ENCODE data around the gene RTN4R. TPM values are rescaled to one million over a fixed set of nuclear protein-coding genes. Genes with fewer than 3 reads are reported as not detected.

The RTN4R gene
- total RNA-seq, 1 donor from 2014 or later = 4.4 TPM

DNA sequence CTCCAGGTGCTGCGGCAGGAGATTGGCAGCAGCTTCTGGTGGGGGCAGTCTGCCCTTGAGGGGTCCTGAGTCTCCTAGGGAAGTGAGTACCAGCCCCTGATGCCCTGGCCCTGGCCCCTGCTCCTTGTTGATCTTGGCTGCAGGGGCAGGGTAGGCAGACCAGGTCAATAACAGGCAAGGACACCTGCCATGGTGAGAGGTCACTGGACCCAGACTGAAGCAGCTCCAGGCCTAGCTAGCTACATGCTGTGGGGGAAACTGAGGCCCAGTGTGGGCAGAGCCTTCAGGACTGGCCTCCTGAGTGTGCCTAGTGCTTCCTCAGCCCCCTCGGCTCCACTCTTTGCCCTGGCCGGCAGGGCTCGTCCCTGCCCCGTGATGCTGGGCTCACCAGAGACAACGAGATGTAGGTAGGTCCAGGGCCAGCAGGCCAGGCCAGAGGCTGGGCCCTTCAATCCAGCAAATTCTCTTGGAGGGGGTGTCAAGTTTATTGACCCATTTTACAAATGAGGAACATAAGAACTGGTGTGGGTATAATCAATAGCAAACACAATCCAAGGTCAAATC lies 20.4 kb downstream of the RTN4R start:
- no peak for DNase-seq (ENCODE audit: low spot score)
- intact Hi-C loops (cut with DNase I) = no loop called here
- no peak for ATAC-seq

DNA sequence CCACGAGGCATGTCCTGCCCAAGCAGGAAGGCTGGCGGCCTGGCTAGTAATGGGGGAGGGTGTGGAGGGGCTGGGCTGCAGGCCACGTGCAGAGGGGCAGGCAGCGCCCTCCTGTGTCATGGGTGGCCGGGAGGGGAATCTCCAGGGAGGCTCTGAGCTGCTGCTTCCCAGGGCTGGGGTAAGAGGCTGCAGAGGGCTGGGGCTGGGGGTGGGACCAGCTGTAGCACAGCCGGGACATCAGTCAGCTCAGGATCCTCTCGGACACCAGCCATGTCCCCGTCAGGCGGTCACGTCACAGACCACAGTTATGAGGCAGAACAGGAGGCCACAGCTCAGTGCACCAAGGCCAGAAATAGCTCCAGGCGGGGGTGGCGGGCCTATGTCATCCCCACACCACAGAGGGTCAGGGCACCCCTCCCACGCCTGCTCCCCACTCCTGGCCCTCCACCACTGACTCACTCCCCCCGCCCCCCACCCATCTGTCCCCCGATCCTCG lies 21.1 kb downstream of the RTN4R start:
- no peak for DNase-seq (ENCODE audit: low spot score)
- intact Hi-C loops (cut with DNase I) = no loop called here
- ATAC-seq = no peak

DNA sequence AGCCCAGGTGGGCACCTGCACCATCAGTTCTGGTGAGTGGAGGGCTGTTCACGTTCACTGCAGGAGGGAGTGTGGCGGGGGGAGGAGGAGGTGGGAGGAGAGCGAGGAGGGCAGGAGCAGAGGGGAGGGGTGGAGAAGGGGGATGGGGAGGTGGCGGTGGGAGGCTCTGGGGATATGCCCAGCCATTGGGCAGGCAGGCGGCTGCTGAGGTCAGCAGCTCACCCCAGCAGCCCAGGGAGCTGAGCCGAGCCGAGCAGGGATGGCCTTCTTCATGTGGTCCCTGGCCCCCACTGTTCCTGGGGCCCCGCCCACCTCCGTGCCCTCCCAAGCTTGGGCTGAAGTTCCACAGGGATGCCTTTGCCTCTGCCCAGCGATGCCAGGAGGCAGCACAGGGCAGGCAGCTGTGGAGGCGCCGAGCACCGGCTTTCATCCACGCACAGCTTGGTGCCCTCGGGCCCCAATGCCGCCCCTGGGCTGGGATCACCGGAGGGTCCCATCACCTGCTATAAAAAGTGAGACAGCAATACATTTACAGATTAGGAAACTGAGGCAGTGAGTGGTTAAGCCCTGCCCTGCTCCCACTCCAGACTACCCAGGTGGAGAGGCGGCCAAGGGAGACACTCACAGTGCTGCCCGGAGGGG lies 21.6 kb downstream of the RTN4R start:
- DNase-seq (ENCODE audit: low spot score) = no peak
- intact Hi-C loops (cut with DNase I) = no loop called here
- ATAC-seq = no peak

DNA sequence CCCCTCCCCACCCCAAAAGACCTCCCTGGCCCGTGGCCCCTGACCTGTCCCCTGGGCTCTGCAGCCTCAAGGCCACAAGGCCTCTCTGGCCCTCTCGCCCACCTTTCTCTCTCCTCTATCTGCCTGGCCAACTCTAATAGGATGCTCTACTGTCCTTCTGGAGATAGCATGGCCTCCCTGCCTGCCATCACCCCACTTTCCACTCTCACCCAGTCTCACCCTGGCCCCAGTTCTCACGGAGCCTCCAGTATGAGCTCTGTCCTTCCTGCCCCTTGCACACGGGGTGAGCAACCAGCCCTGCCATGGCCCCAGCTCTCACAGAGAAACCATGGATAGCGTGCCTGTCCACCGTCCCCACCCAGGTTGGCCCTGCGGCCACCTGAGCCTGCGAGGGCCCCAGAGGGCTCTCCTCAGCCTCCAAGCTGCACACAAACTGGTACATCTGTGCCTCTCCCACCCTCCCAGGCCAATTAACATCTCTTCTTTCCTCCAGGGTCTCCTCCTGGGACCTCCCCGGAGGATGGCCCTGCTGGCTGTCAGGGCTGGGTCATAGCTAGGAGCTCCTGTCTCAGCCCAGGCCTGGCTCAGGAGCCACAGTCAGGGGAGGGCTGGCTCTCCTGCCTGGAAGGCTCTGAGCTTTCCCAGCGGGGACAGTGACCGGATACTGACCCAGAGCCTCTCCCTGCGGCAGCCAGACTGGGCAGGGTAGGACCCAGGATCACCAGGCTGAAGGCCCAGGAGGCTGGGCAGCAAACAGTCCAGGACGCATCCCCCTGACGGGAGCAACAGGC lies 22.3 kb downstream of the RTN4R start:
- ATAC-seq (no peak), DNase-seq (ENCODE audit: low spot score) (no peak)
- intact Hi-C loops (cut with DNase I) = no loop called here

DNA sequence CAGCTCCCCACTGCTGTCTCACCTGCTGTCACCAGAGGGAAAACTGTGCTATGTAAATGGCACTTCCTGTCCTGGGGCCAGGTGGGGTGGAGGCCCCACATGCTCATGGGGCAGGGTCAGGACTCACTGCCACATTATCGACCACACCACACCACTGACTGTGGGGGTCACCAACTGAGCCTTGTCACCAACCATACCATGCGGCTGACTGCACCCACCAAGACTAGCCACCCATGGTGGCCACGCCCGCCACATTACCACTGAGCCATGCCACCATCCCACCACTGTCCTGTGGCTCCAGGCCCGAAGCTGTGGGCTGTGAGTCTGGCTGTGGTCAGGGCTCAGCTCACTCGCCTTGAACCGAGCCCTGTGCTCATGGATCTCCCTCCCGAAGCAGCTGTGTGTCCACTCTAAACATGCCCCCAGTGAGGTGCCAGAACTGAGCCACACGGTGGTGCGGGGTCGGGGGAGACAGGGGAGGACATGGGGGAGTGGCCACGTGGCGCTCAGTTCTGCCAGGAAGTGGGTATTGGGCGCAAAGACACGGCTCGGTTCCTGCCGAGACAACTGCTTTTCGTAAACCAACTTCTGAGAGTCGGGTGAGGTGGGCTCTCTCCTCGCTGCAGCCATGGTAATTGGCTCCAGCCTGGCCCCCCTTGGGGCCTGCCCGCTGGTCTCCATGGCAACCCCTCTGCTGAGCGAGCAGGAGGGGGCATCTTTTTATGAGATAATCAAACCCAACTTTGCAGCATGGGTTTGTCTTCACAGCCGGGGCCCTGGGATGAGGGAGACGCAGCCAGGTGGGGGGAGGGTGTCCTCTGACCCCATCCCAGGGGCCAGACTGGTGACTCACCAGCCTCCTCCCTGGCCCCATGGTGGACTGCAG lies 23.2 kb downstream of the RTN4R start:
- ATAC-seq (no peak), DNase-seq (ENCODE audit: low spot score) (no peak)
- intact Hi-C loops (cut with DNase I) = no loop called here

DNA sequence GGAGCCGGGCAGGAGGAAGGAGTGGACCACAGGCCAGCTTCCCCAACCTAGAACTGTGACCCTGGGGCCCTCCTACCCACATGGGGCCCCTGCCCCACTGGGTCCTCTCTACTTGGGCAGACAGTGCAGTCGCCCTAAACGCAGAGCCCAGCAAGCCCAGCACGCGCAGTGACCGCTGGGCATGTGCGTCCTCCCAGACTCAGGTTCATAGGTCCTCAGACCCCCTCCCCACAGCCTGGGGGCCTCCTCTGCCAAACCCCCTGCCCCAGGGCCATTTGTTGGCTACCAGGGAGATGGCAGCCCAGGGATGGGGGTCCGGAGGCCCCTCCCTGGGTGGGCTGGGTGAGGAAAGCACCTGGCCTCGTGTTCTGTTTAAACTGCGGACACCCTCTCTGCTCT lies 23.9 kb downstream of the RTN4R start:
- intact Hi-C loops (cut with DNase I) = no loop called here

DNA sequence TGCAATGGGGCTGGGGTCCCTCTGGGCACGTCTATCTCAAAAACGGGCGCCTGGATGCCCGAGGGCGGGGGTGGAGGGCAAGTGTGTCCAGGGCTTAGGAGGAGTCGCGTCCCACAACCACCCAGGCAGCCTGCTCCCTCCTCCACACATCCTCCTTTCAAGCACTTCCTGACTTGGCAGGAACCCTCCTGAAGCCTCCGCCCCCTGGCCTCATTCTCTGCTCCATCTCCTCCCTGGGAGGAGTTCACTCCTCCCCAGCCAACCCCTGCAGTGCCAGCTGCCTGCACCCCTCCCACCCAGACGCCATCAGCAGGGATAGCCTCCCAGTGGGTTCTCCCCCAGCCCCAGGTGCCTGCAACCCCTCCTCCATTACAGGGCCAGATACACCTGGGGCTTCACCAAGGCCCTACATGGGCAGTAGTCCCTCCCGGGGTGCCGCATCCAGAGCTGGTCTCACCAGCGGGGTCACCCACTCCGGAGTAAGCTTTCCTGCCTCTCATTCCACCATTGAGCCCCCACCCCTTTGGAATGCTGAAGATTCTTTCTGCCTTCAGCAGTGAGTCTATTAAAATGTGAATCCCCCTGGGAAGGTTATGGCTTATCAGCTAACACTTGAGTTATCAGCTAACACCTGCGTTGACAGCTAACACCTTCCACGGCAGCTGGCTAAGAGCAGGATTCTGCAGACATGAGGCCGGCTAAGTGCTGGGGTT lies 24.4 kb downstream of the RTN4R start:
- DNase-seq (ENCODE audit: low spot score) = no peak

More for the DNA sequence above, 23.9 kb downstream of the RTN4R start:
- ATAC-seq = no peak
- DNase-seq (ENCODE audit: low spot score) = no peak

DNA sequence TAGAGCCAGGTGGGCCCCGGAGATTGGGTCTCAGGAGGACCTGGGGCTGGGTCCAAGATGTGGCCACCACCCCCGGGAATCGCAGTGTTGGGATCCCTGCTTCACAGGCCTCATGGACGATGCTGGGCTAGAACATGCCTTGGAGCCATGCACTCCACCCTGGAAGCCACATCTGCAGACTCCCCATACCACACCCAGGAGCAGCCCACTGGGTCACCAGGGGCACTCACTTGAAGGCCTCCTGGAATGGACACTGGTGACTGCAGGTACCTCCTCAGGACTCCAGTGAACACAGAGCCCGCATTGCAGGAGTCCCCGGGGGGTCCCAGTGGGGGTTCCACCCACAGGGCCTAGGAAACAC lies 25.0 kb downstream of the RTN4R start:
- DNase-seq (ENCODE audit: low spot score) (no peak), ATAC-seq (no peak)
- intact Hi-C loops (cut with DNase I) = no loop called here

More for the DNA sequence above, 24.4 kb downstream of the RTN4R start:
- peak; percentile 67 for ATAC-seq
- intact Hi-C loops (cut with DNase I) = no loop called here

DNA sequence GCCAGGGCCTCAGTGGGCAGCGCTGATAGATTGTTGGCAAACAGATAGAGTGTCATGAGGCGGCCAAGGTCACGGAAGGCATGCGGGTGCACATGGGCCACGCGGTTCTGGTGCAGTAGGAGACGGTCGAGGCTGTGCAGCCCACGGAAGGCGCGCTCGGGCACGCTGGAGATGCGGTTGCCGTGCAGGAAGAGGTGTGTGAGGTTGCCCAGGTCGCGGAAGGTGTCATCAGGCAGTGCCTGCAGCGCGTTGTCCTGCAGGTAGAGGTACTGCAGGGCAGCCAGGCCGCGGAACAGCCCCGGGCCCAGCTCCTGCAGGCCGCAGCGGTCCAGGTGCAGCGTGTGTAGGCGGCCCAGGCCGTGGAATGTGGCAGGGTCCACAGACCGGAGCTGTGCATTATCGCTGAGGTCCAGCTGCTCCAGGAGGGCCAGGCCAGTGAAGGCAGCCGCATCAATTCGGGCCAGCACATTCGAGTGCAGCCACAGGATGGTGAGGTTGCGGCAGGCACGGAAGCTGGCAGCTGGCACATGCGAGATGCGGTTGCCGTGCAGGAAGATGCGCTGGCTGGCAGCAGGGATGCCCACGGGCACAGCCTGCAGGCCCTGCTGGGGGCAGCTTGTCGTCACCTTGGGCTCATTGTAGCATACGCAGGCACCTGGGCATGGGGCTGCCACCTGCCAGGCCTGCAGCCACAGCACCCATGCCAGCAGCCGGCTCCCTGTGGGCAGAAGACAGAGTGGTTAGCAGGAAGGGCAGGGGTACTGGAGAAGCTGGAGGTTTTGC lies 25.5 kb downstream of the RTN4R start:
- intact Hi-C loops (cut with DNase I) = no loop called here
- DNase-seq (ENCODE audit: low spot score) (no peak), ATAC-seq (no peak)

DNA sequence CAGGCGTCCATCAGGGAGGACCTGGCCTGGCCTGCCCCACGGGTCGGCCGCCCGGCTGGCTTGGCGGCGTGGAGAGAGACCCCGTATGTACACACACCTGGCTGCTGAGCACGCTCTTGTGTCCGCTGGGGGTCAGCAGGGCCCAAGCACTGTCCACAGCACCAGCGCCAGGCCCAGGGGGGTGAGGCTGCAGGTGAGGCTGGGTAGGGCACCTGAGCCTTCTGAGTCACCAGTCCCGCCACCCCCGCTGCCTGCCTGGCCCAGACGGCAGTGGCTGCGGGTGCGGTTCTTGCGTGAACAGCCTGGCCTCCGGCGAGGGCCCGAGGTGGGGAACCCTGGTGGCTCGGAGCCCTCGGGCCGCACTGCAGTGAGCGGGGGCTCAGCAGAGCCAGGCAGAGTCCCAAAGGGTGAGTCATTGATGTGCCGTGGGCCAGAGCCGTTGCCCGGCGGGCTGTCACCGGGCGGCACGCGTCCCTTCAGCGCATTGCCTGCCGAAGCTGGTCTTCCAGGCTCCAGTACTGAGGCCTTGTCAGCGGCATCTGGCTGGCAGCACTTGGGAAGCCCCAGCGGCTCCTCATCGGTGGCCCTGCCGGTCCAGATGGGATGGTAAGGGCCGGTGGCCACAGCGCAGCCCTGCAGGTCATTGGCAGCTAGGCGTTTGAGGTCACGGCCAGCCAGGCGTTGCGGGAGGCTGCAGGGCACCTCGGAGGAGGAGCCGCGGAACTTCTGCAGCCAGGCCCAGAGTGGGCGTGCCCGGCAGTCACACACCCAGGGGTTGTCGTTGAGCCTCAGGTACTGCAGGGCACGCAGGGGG lies 26.3 kb downstream of the RTN4R start:
- intact Hi-C loops (cut with DNase I) = no loop called here
- no peak for DNase-seq (ENCODE audit: low spot score)
- no peak for ATAC-seq

DNA sequence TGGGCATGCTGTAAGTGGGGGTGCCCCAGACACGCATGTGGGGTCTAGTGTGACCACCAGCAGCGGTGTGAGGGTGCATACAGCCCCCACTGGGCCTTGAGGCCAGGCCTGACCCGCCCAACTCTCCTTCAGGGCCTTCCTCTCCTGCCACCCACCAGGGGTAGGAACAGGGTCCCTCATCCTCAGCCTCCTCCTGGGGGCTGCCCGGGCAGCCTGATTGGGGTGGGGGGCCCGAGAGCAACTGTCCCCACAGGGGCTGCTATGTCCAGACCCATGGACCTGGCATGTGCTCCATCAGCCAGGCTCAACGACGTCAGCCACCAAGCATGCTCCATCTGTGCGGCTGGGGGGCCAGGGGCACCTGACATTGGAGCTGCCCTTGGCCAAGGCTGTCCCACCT lies 27.2 kb downstream of the RTN4R start:
- no peak for ATAC-seq
- no peak for DNase-seq (ENCODE audit: low spot score)
- intact Hi-C loops (cut with DNase I) = no loop called here

DNA sequence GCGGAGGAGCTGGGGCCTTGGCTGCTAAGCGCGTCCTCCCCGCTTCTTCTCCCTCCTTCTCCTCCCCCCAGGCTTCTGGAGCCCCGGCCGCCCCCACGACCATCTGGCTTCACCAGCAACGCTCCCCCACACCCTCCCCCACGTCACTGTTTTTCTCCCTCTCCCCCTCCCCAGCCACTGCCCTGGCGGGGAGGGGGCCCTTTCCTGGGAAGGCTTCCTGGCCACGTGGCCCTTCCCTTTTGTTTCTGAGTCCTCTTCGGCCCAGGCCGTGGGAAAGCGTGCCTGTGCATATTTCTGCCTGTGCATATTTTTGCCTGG lies 27.7 kb downstream of the RTN4R start:
- DNase-seq (ENCODE audit: low spot score) (no peak), ATAC-seq (no peak)
- intact Hi-C loops (cut with DNase I) = no loop called here

DNA sequence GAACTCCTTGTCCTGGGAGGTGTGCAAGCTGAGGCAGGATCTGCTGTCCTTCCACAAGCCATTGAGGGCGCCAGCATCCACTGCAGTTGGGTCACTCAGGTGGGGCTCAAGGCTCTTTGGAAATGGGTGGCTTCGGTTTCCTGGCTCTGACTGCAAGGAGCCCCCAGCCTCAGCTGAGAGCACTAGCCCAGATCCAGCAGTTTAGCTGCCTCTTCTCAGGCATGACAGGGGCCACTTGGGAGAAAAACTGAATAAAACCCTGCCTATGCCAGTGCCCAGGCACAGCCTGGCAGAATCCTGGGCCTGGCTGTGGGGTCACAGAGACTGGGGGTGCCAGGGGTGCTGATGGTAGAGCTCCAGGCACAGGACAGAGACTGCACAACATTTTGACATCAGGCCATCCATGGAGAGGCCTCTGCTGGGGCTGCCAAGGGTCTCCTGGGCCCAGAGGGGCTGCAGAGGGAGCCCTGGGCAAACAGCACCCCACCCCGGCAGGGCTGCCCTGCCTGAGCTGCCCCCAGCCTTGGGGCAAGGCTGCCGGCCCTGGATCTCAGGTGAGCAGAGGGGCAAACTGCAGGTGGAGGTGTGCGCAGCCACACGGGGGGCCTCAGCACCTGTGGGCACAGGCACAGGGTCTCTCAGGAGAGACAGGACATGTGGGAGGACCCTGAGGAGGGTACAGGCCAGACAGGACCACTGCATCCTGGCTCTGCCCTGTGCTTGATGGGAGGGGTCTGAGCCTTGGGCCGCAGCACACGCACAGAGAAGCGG lies 28.3 kb downstream of the RTN4R start:
- intact Hi-C loops (cut with DNase I) = no loop called here
- DNase-seq (ENCODE audit: low spot score) = no peak
- ATAC-seq = no peak

DNA sequence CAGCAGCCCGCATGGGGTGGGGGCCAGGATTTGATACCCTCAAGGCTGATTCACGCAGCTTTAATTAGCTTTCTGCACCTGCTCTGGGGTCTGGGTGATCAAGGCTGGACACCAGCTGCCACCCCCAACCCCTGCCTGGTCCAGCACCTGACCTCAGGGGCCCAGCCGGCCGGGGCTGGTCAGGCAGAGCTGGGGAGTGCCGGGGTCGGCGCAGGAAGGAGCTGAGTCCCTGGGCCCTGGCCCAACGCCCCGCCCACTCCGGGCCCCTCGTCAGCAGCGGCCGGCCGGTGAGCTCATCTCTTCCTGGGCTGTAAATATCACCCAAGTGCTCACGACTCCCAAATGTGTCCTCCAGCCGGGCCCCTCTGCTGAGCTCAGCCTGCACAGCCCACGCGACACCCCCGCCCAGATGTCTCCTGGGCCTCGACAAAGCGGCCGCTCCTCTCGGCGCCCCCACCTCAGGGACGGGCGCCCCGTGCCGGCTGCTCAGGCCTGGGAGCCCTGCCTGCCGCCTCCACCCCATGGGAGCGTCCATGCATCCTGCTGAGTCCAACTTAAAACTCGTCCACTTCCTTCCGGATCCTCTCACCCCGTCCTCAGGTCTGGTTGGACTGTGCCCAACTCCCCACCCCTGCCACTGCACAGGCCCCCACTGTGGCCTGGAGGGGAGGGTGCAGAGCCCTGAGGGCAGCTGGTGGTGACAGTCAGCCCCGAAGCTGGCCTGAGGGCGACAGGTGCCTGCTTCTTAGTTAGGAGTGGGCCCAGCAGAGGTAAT lies 29.0 kb downstream of the RTN4R start:
- DNase-seq (ENCODE audit: low spot score) (no peak), ATAC-seq (peak; percentile 30)
- intact Hi-C loops (cut with DNase I) = no loop called here

DNA sequence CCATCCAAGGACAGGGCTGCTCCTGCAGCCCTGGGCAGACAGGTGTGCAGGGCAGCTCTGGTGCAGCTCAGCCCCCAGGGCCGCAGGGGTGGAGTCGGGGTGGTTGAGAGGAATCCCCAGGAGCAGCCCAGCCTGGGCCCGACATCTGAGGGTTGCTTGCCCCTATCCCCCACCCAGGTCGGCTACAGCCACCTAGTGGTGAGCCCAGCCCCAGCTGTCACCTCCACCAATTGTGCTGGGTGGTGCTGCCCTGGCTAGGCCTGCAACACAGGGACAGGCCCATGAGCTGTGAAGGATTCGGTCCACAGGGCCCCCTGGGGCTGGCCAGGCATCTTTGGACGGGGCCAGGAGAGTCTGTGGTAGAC lies 29.6 kb downstream of the RTN4R start:
- DNase-seq (ENCODE audit: low spot score) (no peak), ATAC-seq (peak; percentile 28)
- intact Hi-C loops (cut with DNase I) = no loop called here

Data from sciatic nerve (tissue), 2 donors.